ENCODE results near the gene ACOT7.

GRCh38 chr1:6222636-6223035, 170.9 kb downstream of the ACOT7 start:
- TF ChIP-seq CTCF (IDR thresholded peaks at IDR 0.05) (no peak), POLR2A (IDR thresholded peaks at IDR 0.05) (no peak)
